Neural progenitor cell (in vitro differentiated cells): ENCODE results near the gene CXCR5. TPM values are rescaled to one million over a fixed set of nuclear protein-coding genes. Genes with fewer than 3 reads are reported as not detected.

Source experiments
- DNase-seq: peaks from one replicate; pipeline ENCODE4 v3.0.0-alpha.2; 2016; ENCODE audit warnings: low spot score
- H2AFZ ChIP-seq: fragments of 200-600 bp; sonication (generic); replicated peaks from 2 replicates; pipeline ENCODE4 v1.6.1; 2016; ENCODE audit warnings: antibody characterized with exemption
- H3F3A ChIP-seq: fragments of 200-600 bp; sonication (generic); 2 replicates; pipeline ENCODE4 v1.6.1; 2016; ENCODE audit warnings: antibody characterized with exemption, low read depth
- H3K27ac ChIP-seq: fragments of 200-600 bp; sonication (generic); 2 replicates; pipeline ENCODE4 v1.5.1; 2016; ENCODE audit warnings: mild to moderate bottlenecking
- H3K27me3 ChIP-seq: fragments of 200-600 bp; sonication (generic); 2 replicates; pipeline ENCODE4 v1.6.1; 2016; ENCODE audit warnings: mild to moderate bottlenecking, moderate library complexity
- H3K36me3 ChIP-seq: fragments of 200-600 bp; sonication (generic); 2 replicates; pipeline ENCODE4 v1.5.1; 2016
- H3K4me1 ChIP-seq: fragments of 200-600 bp; sonication (generic); 2 replicates; pipeline ENCODE4 v1.6.1; 2016; ENCODE audit warnings: mixed run types
- H3K4me2 ChIP-seq: fragments of 200-600 bp; sonication (generic); 2 replicates; pipeline ENCODE4 v1.6.1; 2016
- H3K4me3 ChIP-seq: fragments of 200-600 bp; sonication (generic); 2 replicates; pipeline ENCODE4 v1.5.1; 2016
- H3K79me2 ChIP-seq: fragments of 200-600 bp; sonication (generic); 2 replicates; pipeline ENCODE4 v1.6.1; 2016; ENCODE audit warnings: low read depth
- H3K9ac ChIP-seq: fragments of 200-600 bp; sonication (generic); 2 replicates; pipeline ENCODE4 v1.6.1; 2016
- H3K9me3 ChIP-seq: fragments of 200-600 bp; sonication (generic); 2 replicates; pipeline ENCODE4 v1.5.1; 2016; ENCODE audit warnings: low read depth
- H4K20me1 ChIP-seq: fragments of 200-600 bp; sonication (generic); 2 replicates; pipeline ENCODE4 v1.6.1; 2016; ENCODE audit warnings: low read depth
- H3K27ac Mint-ChIP-seq: 3 replicates; pipeline ENCODE4 v1.8.0; 2021; ENCODE audit warnings: mixed read lengths
- H3K27me3 Mint-ChIP-seq: 2 replicates; pipeline ENCODE4 v1.8.0; 2022; ENCODE audit warnings: low read depth, mild to moderate bottlenecking, inconsistent platforms, moderate library complexity, mixed read lengths; ENCODE audit not compliant: insufficient read depth
- H3K36me3 Mint-ChIP-seq: 3 replicates; pipeline ENCODE4 v1.8.0; 2021; ENCODE audit warnings: mixed read lengths
- H3K4me1 Mint-ChIP-seq: 3 replicates; pipeline ENCODE4 v1.8.0; 2021; ENCODE audit warnings: mixed read lengths
- H3K4me3 Mint-ChIP-seq: 3 replicates; pipeline ENCODE4 v1.8.0; 2021; ENCODE audit warnings: mild to moderate bottlenecking, moderate library complexity, mixed read lengths
- H3K9me3 Mint-ChIP-seq: 3 replicates; pipeline ENCODE4 v1.8.0; 2020; ENCODE audit warnings: mixed read lengths
- EZH2 ChIP-seq: fragments of 200-600 bp; sonication (generic); IDR thresholded peaks from 2 replicates; pipeline ENCODE4 v1.6.1; 2017; ENCODE audit warnings: antibody characterized with exemption, mild to moderate bottlenecking, moderate library complexity
- EZH2phosphoT487 ChIP-seq: fragments of 200-600 bp; sonication (generic); IDR thresholded peaks from 2 replicates; pipeline ENCODE4 v1.6.1; 2017; ENCODE audit warnings: antibody characterized with exemption
- total RNA-seq: library from RNA; depleted of rRNA; stranded (reverse); fragments of >200 nt; gene quantifications from 2 replicates; pipeline ENCODE4 v1.2.3, GENCODE V29; 2015; ENCODE audit warnings: low replicate concordance
- TF ChIP-seq, protein P1 (sequence below): fragments of 200-600 bp; sonication (generic); IDR thresholded peaks from 2 replicates; pipeline ENCODE4 v1.5.1; 2017; ENCODE audit warnings: antibody characterized with exemption, mild to moderate bottlenecking

The CXCR5 gene
- total RNA-seq, 1 donor from 2014 or later, result not detected

DNA sequence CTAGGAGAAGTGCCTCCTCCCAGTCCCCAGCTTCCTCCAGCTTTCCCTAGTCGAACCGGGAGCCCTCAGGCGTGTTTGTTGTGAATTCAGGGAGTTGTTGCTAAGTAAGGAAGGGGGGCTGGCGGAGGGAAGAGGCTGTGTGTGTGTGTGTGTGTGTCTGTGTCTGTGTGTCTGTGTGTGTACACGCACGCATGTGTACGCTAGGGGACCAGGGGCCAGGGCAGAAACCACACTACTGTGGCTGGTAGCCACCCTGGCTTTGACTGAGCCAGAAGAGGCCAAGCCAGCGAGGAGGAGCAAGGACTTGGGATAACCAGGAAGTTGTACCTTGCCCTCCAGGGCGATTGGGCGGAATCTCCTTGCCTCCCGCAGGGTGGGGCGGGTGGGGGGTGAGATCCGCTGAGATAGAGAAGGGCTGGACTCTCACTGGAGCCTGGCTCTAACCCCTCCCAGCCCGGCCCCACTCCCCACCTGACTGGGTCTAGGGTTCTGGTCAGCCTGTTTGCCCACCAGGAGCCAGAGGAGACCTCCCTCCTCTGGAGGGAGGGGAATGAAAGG, 34.5 kb downstream of the CXCR5 start:
- no peak overlapping the region for H3K9ac ChIP-seq
- TF ChIP-seq EZH2phosphoT487 (no peak), EZH2 (no peak)
- TF ChIP-seq, protein P1, sequence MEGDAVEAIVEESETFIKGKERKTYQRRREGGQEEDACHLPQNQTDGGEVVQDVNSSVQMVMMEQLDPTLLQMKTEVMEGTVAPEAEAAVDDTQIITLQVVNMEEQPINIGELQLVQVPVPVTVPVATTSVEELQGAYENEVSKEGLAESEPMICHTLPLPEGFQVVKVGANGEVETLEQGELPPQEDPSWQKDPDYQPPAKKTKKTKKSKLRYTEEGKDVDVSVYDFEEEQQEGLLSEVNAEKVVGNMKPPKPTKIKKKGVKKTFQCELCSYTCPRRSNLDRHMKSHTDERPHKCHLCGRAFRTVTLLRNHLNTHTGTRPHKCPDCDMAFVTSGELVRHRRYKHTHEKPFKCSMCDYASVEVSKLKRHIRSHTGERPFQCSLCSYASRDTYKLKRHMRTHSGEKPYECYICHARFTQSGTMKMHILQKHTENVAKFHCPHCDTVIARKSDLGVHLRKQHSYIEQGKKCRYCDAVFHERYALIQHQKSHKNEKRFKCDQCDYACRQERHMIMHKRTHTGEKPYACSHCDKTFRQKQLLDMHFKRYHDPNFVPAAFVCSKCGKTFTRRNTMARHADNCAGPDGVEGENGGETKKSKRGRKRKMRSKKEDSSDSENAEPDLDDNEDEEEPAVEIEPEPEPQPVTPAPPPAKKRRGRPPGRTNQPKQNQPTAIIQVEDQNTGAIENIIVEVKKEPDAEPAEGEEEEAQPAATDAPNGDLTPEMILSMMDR, result no peak
- Mint-ChIP-seq H3K9me3 (no peaks in the 10 kb centered on the region), H3K4me1 (peaks cover 83% of the 10 kb centered on the region), H3K27ac (peak overlapping the region; percentile 93), H3K27me3 (peaks cover 6% of the 10 kb centered on the region), H3K36me3 (no peaks in the 10 kb centered on the region), H3K4me3 (peak overlapping the region; percentile 78)
- H4K20me1 ChIP-seq, result peaks cover 69% of the 10 kb centered on the region
- H3K27ac ChIP-seq, result peak overlapping the region; percentile 79
- no peaks in the 10 kb centered on the region for H3K36me3 ChIP-seq
- peaks cover 75% of the 10 kb centered on the region for H3F3A ChIP-seq
- H3K4me2 ChIP-seq, result peak overlapping the region; percentile 99
- H3K4me1 ChIP-seq, result peaks cover 98% of the 10 kb centered on the region
- H3K9me3 ChIP-seq, result no peaks in the 10 kb centered on the region
- H3K4me3 ChIP-seq, result peak overlapping the region; percentile 20
- peak; percentile 71 for DNase-seq
- no peak overlapping the region for H2AFZ ChIP-seq
- H3K79me2 ChIP-seq, result peaks cover 93% of the 10 kb centered on the region
- H3K27me3 ChIP-seq, result no peaks in the 10 kb centered on the region

DNA sequence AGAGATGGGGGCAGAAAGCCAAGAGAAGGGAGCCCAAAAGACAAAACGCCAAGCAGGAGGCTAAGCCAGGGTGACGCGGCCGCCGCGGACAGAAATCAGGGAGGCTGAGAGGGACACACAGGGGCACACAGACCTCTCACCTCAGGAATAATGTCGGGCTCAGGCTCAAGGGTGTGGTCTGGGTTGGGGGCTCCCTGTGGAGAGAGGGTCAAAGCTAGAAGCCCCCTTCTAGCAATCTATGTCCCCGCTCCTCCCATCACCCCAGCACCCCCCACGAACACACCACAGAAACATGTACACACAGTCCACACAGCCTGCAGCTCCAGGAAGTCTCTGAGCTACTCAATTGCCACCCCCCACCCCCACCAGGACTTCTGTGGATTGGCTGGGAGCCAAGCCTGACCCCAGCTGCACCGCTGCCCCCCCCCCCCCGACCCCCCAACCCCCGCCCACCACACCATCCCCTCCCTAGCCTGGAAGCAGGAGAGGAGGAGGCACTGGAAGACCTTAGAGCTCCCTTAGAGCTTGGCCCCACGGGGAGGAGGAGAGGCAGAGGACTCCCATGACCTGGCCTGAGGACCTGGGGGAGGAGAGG, 35.1 kb downstream of the CXCR5 start:
- DNase-seq, result no peak
- Histone ChIP-seq H3K36me3 (no peaks in the 10 kb centered on the region), H3K9me3 (no peaks in the 10 kb centered on the region), H3K79me2 (peaks cover 94% of the 10 kb centered on the region), H3K27ac (peak overlapping the region; percentile 79), H3F3A (peaks cover 71% of the 10 kb centered on the region), H3K4me3 (peak overlapping the region; percentile 27), H3K4me1 (peaks cover 98% of the 10 kb centered on the region), H2AFZ (no peak overlapping the region), H3K9ac (no peak overlapping the region), H3K4me2 (peak overlapping the region; percentile 99), H4K20me1 (peaks cover 69% of the 10 kb centered on the region), H3K27me3 (no peaks in the 10 kb centered on the region)
- Mint-ChIP-seq H3K27me3 (peaks cover 6% of the 10 kb centered on the region), H3K36me3 (no peaks in the 10 kb centered on the region), H3K27ac (peak overlapping the region; percentile 93), H3K4me3 (peak overlapping the region; percentile 77), H3K4me1 (peaks cover 87% of the 10 kb centered on the region), H3K9me3 (no peaks in the 10 kb centered on the region)
- TF ChIP-seq EZH2 (no peak), EZH2phosphoT487 (no peak)
- TF ChIP-seq, protein P1, result no peak

DNA sequence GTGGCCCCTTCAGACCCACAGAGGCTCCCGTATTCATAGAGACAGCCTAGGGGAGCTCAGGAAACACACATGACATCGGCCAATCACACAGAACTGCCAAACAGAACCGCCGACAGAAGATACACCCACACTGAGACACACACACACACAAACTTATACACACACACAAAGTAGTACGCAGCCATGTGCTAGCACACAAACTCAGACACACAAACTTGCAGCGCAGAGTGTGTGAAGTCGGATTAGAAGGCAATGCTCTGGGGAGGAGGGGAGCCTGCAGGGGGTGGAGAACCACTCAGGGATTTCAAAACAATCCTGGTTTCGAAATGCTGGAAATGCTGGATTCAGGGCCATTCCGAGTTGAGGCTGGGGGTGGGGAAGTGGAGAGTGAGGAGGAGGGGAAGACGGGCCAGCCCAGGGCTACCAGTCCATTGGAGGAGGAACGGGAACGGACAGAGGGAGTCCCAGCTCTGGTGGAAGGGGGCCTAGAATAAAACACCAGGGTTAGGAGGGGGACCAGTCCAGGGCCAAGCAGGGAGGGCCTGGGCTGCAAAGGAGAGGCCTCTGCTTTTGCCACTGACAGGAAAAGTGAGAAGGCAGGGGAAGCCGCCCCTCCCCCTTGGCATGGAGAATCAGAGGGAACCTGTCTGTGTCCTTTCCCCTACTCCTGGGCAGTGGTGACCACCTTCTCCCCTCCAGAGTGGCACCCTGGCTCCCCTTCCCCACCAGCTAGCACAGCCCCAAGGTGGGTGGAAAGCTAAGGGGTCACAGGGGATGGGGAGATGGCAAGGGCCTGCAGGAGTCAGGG, 37.6 kb downstream of the CXCR5 start:
- Histone ChIP-seq H3K79me2 (peaks cover 86% of the 10 kb centered on the region), H3K27ac (peak overlapping the region; percentile 71), H2AFZ (no peak overlapping the region)

More for the DNA sequence above, 37.6 kb downstream of the CXCR5 start:
- Mint-ChIP-seq H3K4me3 (peak overlapping the region; percentile 77), H3K27ac (peak overlapping the region; percentile 76), H3K4me1 (peaks cover 77% of the 10 kb centered on the region), H3K9me3 (no peaks in the 10 kb centered on the region), H3K36me3 (no peaks in the 10 kb centered on the region), H3K27me3 (peaks cover 11% of the 10 kb centered on the region)
- Histone ChIP-seq H3K9me3 (no peaks in the 10 kb centered on the region), H3K9ac (no peak overlapping the region), H3K4me3 (peak overlapping the region; percentile 17), H3K4me1 (peaks cover 82% of the 10 kb centered on the region), H4K20me1 (peaks cover 71% of the 10 kb centered on the region), H3K27me3 (no peaks in the 10 kb centered on the region), H3F3A (peaks cover 58% of the 10 kb centered on the region), H3K4me2 (peak overlapping the region; percentile 99), H3K36me3 (no peaks in the 10 kb centered on the region)
- peak; percentile 77 for DNase-seq
- TF ChIP-seq EZH2 (no peak), EZH2phosphoT487 (no peak)
- TF ChIP-seq, protein P1, result no peak
